Type B pancreatic cell (in vitro differentiated cells): ENCODE results near the gene PHKG1. TPM values are rescaled to one million over a fixed set of nuclear protein-coding genes. Genes with fewer than 3 reads are reported as not detected.
"Not testable (repeated sequence)": the region's sequence is repeated elsewhere in the genome, so short reads cannot be mapped to it uniquely, and the experiment has no call there.

ENCODE experiments used
- DNase-seq: peaks from one replicate; pipeline ENCODE4 v3.0.0; 2021; ENCODE audit warnings: mixed read lengths; ENCODE audit not compliant: unreplicated experiment; ENCODE audit errors: extremely low spot score
- H3K27ac Mint-ChIP-seq: 2 replicates; pipeline ENCODE4 v1.8.0; 2021; ENCODE audit warnings: mild to moderate bottlenecking, mixed read lengths
- H3K27me3 Mint-ChIP-seq: 2 replicates; pipeline ENCODE4 v1.8.0; 2021; ENCODE audit warnings: mixed read lengths
- H3K36me3 Mint-ChIP-seq: 2 replicates; pipeline ENCODE4 v1.8.0; 2021; ENCODE audit warnings: mixed read lengths
- H3K4me1 Mint-ChIP-seq: one replicate; pipeline ENCODE4 v1.8.0; 2021; ENCODE audit warnings: mixed read lengths; ENCODE audit not compliant: unreplicated experiment
- H3K4me3 Mint-ChIP-seq: 2 replicates; pipeline ENCODE4 v1.8.0; 2021; ENCODE audit warnings: mild to moderate bottlenecking, mixed read lengths
- H3K9me3 Mint-ChIP-seq: 2 replicates; pipeline ENCODE4 v1.8.0; 2021; ENCODE audit warnings: mixed read lengths
- total RNA-seq: library from RNA; stranded (reverse); gene quantifications from 2 replicates; pipeline ENCODE4 v1.2.1, GENCODE V29; 2021; ENCODE audit warnings: low replicate concordance
- TF ChIP-seq, protein P1 (sequence below): fragments of 200-600 bp; sonication (generic); conservative IDR thresholded peaks from 2 replicates; pipeline ENCODE4 v1.5.0; 2021; ENCODE audit warnings: antibody characterized with exemption, mild to moderate bottlenecking

Gene PHKG1
- total RNA-seq, 1 donor from 2014 or later, result 1.8 TPM

DNA sequence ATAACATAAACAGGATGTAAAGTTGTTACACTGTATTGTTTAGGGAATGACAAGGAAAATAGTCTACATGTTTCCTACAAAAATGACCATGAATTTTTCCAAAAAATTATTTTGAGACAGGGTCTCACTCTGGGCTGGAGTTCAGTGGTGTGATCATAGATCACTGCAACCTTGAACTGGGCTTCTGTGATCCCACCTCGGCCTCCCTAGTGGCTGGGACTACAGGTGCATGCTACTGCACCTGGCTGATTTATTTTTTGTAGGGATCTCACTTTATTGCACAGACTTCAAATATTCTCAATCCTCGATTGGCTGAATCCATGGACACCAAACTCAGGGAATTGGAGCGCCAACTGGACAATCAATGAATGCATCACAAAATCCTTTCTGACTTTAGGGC is 6.9 kb upstream of the PHKG1 start:
- Mint-ChIP-seq H3K4me1 (no peaks in the 10 kb centered on the region), H3K4me3 (no peak overlapping the region), H3K27ac (no peak overlapping the region), H3K9me3 (no peaks in the 10 kb centered on the region), H3K27me3 (no peaks in the 10 kb centered on the region), H3K36me3 (peaks cover 7% of the 10 kb centered on the region)
- DNase-seq, result no peak
- TF ChIP-seq, protein P1, sequence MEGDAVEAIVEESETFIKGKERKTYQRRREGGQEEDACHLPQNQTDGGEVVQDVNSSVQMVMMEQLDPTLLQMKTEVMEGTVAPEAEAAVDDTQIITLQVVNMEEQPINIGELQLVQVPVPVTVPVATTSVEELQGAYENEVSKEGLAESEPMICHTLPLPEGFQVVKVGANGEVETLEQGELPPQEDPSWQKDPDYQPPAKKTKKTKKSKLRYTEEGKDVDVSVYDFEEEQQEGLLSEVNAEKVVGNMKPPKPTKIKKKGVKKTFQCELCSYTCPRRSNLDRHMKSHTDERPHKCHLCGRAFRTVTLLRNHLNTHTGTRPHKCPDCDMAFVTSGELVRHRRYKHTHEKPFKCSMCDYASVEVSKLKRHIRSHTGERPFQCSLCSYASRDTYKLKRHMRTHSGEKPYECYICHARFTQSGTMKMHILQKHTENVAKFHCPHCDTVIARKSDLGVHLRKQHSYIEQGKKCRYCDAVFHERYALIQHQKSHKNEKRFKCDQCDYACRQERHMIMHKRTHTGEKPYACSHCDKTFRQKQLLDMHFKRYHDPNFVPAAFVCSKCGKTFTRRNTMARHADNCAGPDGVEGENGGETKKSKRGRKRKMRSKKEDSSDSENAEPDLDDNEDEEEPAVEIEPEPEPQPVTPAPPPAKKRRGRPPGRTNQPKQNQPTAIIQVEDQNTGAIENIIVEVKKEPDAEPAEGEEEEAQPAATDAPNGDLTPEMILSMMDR, result no peak

DNA sequence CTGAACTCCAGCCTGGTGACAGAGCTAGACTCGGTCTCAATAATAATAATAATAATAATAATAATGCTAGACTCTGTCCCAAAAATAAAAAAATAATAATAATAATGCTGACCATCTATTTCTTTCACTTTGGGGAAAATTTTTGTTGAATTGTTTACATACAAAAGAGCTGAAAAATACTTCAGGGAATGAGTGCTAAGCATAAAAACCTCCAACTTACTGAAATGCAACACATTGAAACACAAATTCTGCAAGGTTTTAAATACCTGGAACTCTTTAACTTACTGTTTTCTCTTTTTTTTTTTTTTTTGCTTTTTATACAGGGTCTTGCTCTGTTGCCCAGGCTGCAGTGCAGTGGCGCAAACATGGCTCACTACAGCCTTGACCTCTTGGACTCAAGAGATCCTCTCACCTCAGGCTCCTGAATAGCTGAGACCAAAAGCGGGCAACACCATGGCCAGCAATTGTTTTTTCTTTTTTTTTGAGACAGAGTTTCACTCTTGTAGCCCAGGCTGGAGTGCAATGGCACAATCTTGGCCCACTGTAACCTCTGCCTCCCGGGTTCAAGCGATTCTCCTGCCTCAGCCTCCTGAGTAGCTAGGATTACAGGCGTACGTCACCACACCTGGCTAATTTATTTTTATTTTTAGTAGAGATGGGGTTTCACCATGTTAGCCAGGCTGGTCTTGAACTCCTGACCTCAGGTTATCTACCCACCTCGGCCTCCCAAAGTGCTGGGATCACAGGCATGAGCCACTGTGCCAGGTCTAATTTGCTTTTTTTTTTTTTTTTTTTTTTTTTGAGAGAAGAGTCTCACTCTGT is 5.6 kb upstream of the PHKG1 start:
- H3K9me3 Mint-ChIP-seq, H3K36me3 Mint-ChIP-seq, H3K27me3 Mint-ChIP-seq, H3K4me1 Mint-ChIP-seq, DNase-seq, H3K27ac Mint-ChIP-seq, H3K4me3 Mint-ChIP-seq: not testable (repeated sequence)

- TF ChIP-seq, protein P1, result no peak
- H3K4me1 Mint-ChIP-seq, result no peaks in the 10 kb centered on the region
- H3K27ac Mint-ChIP-seq, result no peak overlapping the region
- DNase-seq, result no peak
- no peak overlapping the region for H3K4me3 Mint-ChIP-seq
- no peaks in the 10 kb centered on the region for H3K9me3 Mint-ChIP-seq
- no peaks in the 10 kb centered on the region for H3K27me3 Mint-ChIP-seq
- peaks cover 3% of the 10 kb centered on the region for H3K36me3 Mint-ChIP-seq
Observed at GRCh38 chr7:56097700-56098099, 4.9 kb upstream of the PHKG1 start.

GRCh38 chr7:56092388-56092787 is 364 bp downstream of the PHKG1 start:
- H3K27ac Mint-ChIP-seq, H3K36me3 Mint-ChIP-seq, DNase-seq, H3K4me1 Mint-ChIP-seq, H3K27me3 Mint-ChIP-seq, H3K9me3 Mint-ChIP-seq, H3K4me3 Mint-ChIP-seq: not testable (repeated sequence)

GRCh38 chr7:56091591-56091990 is 1.2 kb downstream of the PHKG1 start:
- no peak overlapping the region for H3K27ac Mint-ChIP-seq
- no peak overlapping the region for H3K4me3 Mint-ChIP-seq
- H3K4me1 Mint-ChIP-seq, result no peaks in the 10 kb centered on the region
- no peaks in the 10 kb centered on the region for H3K9me3 Mint-ChIP-seq
- no peaks in the 10 kb centered on the region for H3K27me3 Mint-ChIP-seq
- H3K36me3 Mint-ChIP-seq, result peaks cover 3% of the 10 kb centered on the region
- TF ChIP-seq, protein P1, result no peak
- no peak for DNase-seq

DNA sequence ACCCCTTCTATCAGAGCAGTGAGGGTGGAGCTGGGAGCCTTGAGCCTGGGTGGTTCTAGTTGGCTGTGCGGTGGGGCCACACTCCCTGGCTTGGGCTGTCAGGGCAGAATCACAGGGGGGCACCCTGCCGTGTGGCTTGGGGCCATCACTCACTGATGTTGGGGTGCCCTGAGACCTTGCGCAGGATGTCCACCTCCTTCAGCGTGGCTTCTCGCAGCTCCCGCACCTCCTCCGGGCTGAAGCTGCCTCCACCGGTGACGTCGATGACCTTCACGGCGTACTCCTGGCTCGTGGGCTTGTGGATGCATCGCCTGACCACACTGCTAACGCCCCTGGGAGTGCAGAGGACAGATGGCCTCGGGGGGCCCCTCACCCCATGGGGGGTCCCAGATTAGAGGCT is 5.3 kb downstream of the PHKG1 start:
- Mint-ChIP-seq H3K4me3 (no peak overlapping the region), H3K27me3 (no peaks in the 10 kb centered on the region), H3K4me1 (no peaks in the 10 kb centered on the region), H3K27ac (no peak overlapping the region), H3K36me3 (no peaks in the 10 kb centered on the region), H3K9me3 (no peaks in the 10 kb centered on the region)
- TF ChIP-seq, protein P1, result no peak
- no peak for DNase-seq

DNA sequence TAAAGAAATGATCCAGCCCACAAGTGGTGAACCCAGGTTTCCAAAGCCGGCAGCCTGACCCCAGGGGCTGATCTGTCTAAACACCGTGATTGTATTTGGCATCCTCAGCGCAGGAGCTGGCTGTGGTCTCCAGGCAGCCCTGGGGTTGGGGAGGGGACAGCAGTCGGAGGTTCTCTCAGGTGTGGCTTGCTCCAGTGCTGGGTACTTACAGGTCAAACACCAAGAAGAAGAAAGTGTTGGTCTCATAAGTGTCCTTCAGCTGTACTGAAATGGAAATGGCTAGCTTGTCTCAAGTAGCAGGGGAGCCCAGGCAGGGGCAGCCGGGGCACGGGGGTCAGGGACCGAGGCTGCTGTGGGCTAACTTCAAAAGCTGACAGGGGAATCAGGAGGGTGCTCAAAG is 6.0 kb downstream of the PHKG1 start:
- Mint-ChIP-seq H3K4me3 (no peak overlapping the region), H3K27me3 (no peaks in the 10 kb centered on the region), H3K27ac (no peak overlapping the region), H3K4me1 (no peaks in the 10 kb centered on the region), H3K36me3 (no peaks in the 10 kb centered on the region), H3K9me3 (no peaks in the 10 kb centered on the region)
- DNase-seq, result no peak
- TF ChIP-seq, protein P1, result no peak
